Measurements from ENCODE around the gene MXRA8. TPM values are rescaled to one million over a fixed set of nuclear protein-coding genes. Genes with fewer than 3 reads are reported as not detected.

Gene MXRA8
- total and polyA plus RNA-seq, 8 donors, result 23.3 to 203 (median 42.9) TPM

GRCh38 chr1:1400576-1401456 lies 42.5 kb upstream of the MXRA8 start:
- no peaks in the 10 kb centered on the region for H3K9me3 ChIP-seq
- intact Hi-C loops (cut with DNase I; ENCODE audit: low total_unique reads), result no loop called here
- H3K36me3 ChIP-seq, result peaks cover 60 to 77% (median 74%) of the 10 kb centered on the region in 4 donors
- 66 to 85% (median 71%) methylated on average over 17 to 22 of the region's 22 CpGs for WGBS, 5 donors
- no peak for DNase-seq
- H3K4me3 ChIP-seq, result peak overlapping the region; percentile 87 to 100 (median 99)
- H3K4me1 ChIP-seq, result peaks cover 31 to 84% (median 69%) of the 10 kb centered on the region in 4 donors
- no peak for TF ChIP-seq EP300 (IDR thresholded peaks at IDR 0.05)
- TF ChIP-seq POLR2A (IDR thresholded peaks at IDR 0.05), result no peak
- no peak for TF ChIP-seq CTCF (IDR thresholded peaks at IDR 0.05)
- TF ChIP-seq POLR2AphosphoS5 (IDR thresholded peaks at IDR 0.05), result peak in 1 of 3 donors; percentile 6
- no peaks in the 10 kb centered on the region for H3K27me3 ChIP-seq
- peak overlapping the region; percentile 84 to 94 (median 90) for H3K27ac ChIP-seq

DNA sequence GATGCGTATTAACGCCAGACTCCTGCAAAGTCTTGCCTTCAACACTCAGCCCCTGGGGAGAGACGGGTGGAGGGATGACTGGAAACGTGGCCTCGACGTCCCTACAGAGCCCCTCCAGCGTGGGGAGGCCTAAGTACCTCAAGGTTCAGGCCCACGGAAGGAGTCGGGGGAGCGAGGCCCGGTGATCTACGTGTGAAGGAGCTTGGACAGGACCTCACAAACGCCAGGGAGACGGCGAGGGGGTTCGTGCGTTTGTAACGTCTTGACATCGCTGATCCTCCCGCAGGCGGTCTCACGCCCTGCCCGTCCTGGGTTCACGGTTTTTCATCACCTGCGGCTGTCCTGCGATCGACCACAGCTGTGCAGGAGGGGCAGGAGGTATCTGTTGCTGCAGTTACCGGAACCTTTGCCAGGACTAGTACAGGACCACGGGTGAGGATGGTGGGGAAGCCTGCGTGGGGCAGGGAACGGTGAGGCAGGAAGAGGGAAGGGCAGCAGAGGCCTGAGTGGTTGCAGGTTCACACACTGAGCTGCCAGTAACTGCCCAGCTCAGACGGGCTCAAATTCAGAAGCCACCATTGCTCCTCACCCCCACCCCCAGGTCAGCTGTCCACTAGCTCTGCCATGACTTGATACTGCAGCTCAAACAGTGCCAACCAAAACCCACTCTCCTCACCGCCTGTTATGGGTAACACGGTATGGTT lies 41.7 kb upstream of the MXRA8 start:
- TF ChIP-seq EP300 (IDR thresholded peaks at IDR 0.05), result no peak
- no peak for TF ChIP-seq POLR2A (IDR thresholded peaks at IDR 0.05)
- peak in 2 of 3 donors; percentile 2 to 7 for TF ChIP-seq POLR2AphosphoS5 (IDR thresholded peaks at IDR 0.05)
- 3 to 7% (median 4%) methylated on average over 11 to 34 of the region's 34 CpGs for WGBS, 5 donors
- peaks cover 26 to 84% (median 64%) of the 10 kb centered on the region in 4 donors for H3K4me1 ChIP-seq

DNA sequence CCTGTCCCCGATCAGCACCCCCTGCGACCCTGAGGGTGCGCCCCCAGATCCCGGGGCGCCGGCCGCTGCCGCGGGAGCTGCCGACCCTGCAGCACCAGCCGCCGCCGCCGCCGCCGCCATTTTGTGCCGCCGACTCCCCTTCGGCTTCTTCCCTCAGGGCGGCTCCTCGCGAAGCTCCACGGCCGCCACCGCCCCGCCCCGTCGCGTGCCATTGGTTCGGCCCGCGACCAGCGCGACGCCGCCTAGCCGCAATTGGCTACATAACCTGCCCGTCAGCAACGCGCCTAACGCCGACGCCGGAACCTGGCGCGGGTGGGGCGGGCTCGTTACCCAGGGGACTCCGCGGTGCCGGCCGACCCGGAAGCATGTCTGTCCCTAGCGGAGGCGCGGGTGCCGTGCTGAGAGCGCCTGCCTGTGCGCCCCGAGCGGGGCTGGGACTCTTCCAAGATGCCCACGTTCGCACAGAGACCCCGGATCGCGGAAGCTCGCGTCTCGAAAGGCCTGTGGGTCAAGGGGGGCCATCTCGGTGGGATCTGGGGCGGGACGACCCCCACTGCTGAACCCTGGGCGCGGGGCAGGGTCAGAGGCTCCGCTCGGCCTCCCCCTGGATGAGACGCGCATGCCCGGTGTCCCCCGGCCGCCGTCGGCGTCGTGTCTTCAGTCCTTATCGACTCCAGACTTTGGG lies 41.0 kb upstream of the MXRA8 start, which contains the start of gene CCNL2:
CCNL2 (minus strand) TSS at position 149 of the 685 bp plus-strand sequence; CDS start at position 120, 29 bp downstream.
- no peaks in the 10 kb centered on the region for H3K9me3 ChIP-seq
- H3K4me1 ChIP-seq, result peaks cover 26 to 78% (median 59%) of the 10 kb centered on the region in 4 donors
- H3K27me3 ChIP-seq, result no peaks in the 10 kb centered on the region
- H3K4me3 ChIP-seq, result peak within 1 kb of the TSS; percentile 87 to 100 (median 99)
- H3K27ac ChIP-seq, result peak within 1 kb of the TSS; percentile 84 to 94 (median 90)
- TF ChIP-seq POLR2A (IDR thresholded peaks at IDR 0.05) (no peak), POLR2AphosphoS5 (IDR thresholded peaks at IDR 0.05) (peak in 2 of 3 donors; percentile 77 to 94), CTCF (IDR thresholded peaks at IDR 0.05) (peak in 5 of 7 experiments; percentile 56 to 81 (median 65)), EP300 (IDR thresholded peaks at IDR 0.05) (no peak)
- H3K36me3 ChIP-seq, result peaks cover 62 to 77% (median 75%) of the 10 kb centered on the region in 4 donors
- peak; percentile 99 to 100 for DNase-seq
- WGBS, 5 donors, result 0 to 1% (median 0%) methylated on average over 22 to 86 of the region's 86 CpGs
- intact Hi-C loops (cut with DNase I; ENCODE audit: low total_unique reads), result no loop called here

More for the DNA sequence above, 41.7 kb upstream of the MXRA8 start:
- H3K9me3 ChIP-seq, result no peaks in the 10 kb centered on the region
- no peak for DNase-seq
- H3K27me3 ChIP-seq, result no peaks in the 10 kb centered on the region
- H3K27ac ChIP-seq, result peak overlapping the region; percentile 84 to 94 (median 90)
- H3K4me3 ChIP-seq, result peak overlapping the region; percentile 87 to 100 (median 99)
- intact Hi-C loops (cut with DNase I; ENCODE audit: low total_unique reads), result no loop called here
- peaks cover 62 to 77% (median 75%) of the 10 kb centered on the region in 4 donors for H3K36me3 ChIP-seq

DNA sequence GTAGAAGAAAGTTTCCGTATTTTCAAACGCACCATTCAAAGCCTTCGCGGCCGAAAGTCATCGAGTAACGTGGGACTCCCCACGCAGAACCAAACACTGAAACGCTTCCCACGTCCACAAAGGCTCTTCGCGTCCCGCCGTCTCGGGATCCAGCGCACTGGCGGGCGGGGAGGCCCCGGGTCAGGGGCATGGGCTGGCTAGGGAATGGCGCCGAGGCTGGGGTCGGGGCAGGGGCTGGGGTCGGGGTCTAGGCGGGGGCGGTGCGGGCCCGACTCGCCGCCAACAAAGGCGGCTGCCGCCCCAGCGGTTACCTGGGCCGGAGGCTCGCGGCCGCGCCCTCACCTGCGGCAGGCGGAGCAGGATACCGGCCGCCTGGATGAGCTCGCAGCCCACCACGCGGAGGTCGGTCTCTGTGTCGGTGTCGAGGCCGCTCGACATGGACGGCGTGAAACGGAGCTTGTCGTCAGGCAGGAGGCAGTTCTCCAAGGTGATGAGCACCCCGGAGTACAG lies 40.4 kb upstream of the MXRA8 start:
- Histone ChIP-seq H3K36me3 (peaks cover 63 to 77% (median 75%) of the 10 kb centered on the region in 4 donors), H3K27me3 (no peaks in the 10 kb centered on the region), H3K4me3 (peak overlapping the region; percentile 87 to 100 (median 99)), H3K27ac (peak overlapping the region; percentile 81 to 94 (median 90)), H3K9me3 (no peaks in the 10 kb centered on the region), H3K4me1 (peaks cover 26 to 75% (median 58%) of the 10 kb centered on the region in 4 donors)
- WGBS, 5 donors, result 0 to 1% (median 0%) methylated on average over 5 to 54 of the region's 54 CpGs
- no peak for TF ChIP-seq POLR2AphosphoS5 (IDR thresholded peaks at IDR 0.05)
- no peak for TF ChIP-seq EP300 (IDR thresholded peaks at IDR 0.05)
- no peak for TF ChIP-seq POLR2A (IDR thresholded peaks at IDR 0.05)
- TF ChIP-seq CTCF (IDR thresholded peaks at IDR 0.05), result no peak
- no peak for DNase-seq
- intact Hi-C loops (cut with DNase I; ENCODE audit: low total_unique reads), result no loop called here
